Thoracic aorta (tissue), 2 donors: ENCODE results near the gene TLE3. TPM values are rescaled to one million over a fixed set of nuclear protein-coding genes. Genes with fewer than 3 reads are reported as not detected.

Source experiments
- ATAC-seq: fragments of 150-250 bp; one replicate; pipeline ENCODE4 v1.8.0; 2017; ENCODE audit warnings: low read depth; ENCODE audit not compliant: insufficient number of reproducible peaks, low FRiP score
- DNase-seq: peaks from one replicate; pipeline ENCODE4 v3.0.0-alpha.2; 2020; ENCODE audit warnings: low spot score
- H3K27ac ChIP-seq, 2 donors: fragments of 200-600 bp; sonication (generic); 1 replicate in 1 of 2; 2 replicates in 1 of 2; pipeline ENCODE4 v1.5.1; 2016; ENCODE audit warnings: mild to moderate bottlenecking in 2 of 2, moderate library complexity in 2 of 2
- H3K27me3 ChIP-seq: fragments of 200-600 bp; sonication (generic); replicated peaks from 2 replicates; pipeline ENCODE4 v1.6.0; 2016; ENCODE audit warnings: mild to moderate bottlenecking; ENCODE audit not compliant: insufficient read depth
- H3K36me3 ChIP-seq: fragments of 200-600 bp; sonication (generic); one replicate; pipeline ENCODE4 v1.5.1; 2016
- H3K4me1 ChIP-seq, 2 donors: fragments of 200-600 bp; sonication (generic); 1 replicate in 1 of 2; 2 replicates in 1 of 2; pipeline versions ENCODE4 v1.5.1 to v1.6.0; 2016; ENCODE audit warnings: low read depth in 2 of 2, mild to moderate bottlenecking in 1 of 2; ENCODE audit not compliant: control insufficient read depth in 1 of 2
- H3K4me3 ChIP-seq: fragments of 200-600 bp; sonication (generic); 2 replicates; pipeline ENCODE4 v1.5.1; 2016; ENCODE audit warnings: mild to moderate bottlenecking
- H3K9me3 ChIP-seq: fragments of 200-600 bp; sonication (generic); 2 replicates; pipeline ENCODE4 v1.5.1; 2016
- CTCF ChIP-seq: fragments of 200-600 bp; sonication (generic); IDR thresholded peaks from one replicate; pipeline ENCODE4 v1.5.1; 2019; ENCODE audit warnings: antibody characterized with exemption
- total RNA-seq, 2 donors: library from RNA; depleted of rRNA; stranded (reverse); fragments of >200 nt; gene quantifications; one replicate each; pipeline versions ENCODE4 v1.1.0 to v1.2.3, GENCODE V29; 2016

The TLE3 gene
- total RNA-seq, 2 donors from 2014 or later = 78.3 to 124 TPM

DNA sequence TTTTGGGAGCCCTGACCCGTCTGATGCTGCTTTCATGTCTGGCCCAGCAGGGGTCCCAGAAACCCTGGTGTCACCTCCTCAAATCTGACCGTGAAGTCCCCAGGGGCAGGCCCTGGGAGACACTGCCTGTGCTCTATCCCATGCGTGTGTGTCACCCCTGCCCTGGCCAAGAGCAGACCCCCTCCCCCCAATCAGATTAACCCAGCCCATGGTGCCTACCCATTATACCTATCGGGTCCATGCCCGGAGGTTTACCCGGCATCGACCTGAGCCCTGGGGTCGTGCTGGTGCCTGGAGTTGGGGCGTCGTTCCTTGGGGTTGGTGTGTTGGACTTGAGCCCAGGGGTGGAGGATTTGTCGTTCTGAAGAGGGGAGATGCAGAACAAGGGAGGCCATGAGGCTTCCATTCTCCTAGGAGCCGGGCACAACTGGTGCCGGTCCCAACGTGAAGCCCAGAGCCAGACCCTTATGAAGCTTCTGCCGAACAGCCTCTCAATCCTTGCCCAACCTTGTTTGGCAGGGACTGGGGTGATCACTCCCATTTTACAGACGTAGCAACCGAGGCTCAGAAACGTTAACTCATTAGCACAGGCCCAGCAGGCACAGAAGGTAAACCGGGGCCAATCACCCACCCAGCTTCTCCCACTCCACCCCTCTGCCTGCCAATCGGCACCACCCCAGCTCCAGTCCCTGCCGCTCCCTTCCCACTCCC lies 39.6 kb downstream of the TLE3 start:
- Histone ChIP-seq H3K4me3 (no peak overlapping the region), H3K9me3 (no peaks in the 10 kb centered on the region), H3K4me1 (peaks cover 0 to 15% of the 10 kb centered on the region in 2 donors), H3K27ac (no peak overlapping the region), H3K27me3 (no peaks in the 10 kb centered on the region), H3K36me3 (peaks cover 76% of the 10 kb centered on the region)
- no peak for TF ChIP-seq CTCF
- DNase-seq (no peak), ATAC-seq (no peak)

GRCh38 chr15:70056091-70056680 lies 41.5 kb downstream of the TLE3 start:
- Histone ChIP-seq H3K4me1 (no peaks in the 10 kb centered on the region), H3K27ac (no peak overlapping the region), H3K27me3 (no peaks in the 10 kb centered on the region), H3K9me3 (no peaks in the 10 kb centered on the region), H3K4me3 (no peak overlapping the region), H3K36me3 (peaks cover 91% of the 10 kb centered on the region)
- no peak for ATAC-seq
- TF ChIP-seq CTCF = no peak
- no peak for DNase-seq

GRCh38 chr15:70055601-70056051 lies 42.1 kb downstream of the TLE3 start:
- Histone ChIP-seq H3K27ac (no peak overlapping the region), H3K9me3 (no peaks in the 10 kb centered on the region), H3K27me3 (no peaks in the 10 kb centered on the region), H3K4me3 (no peak overlapping the region), H3K4me1 (no peaks in the 10 kb centered on the region), H3K36me3 (peaks cover 93% of the 10 kb centered on the region)
- DNase-seq (no peak), ATAC-seq (no peak)
- TF ChIP-seq CTCF = no peak

- DNase-seq (no peak), ATAC-seq (no peak)
- H3K27ac ChIP-seq = no peak overlapping the region
- no peak for TF ChIP-seq CTCF
- H3K9me3 ChIP-seq = no peaks in the 10 kb centered on the region
- H3K27me3 ChIP-seq = no peaks in the 10 kb centered on the region
- H3K4me1 ChIP-seq = no peaks in the 10 kb centered on the region
- H3K4me3 ChIP-seq = no peak overlapping the region
- peaks cover 93% of the 10 kb centered on the region for H3K36me3 ChIP-seq
Measured at GRCh38 chr15:70054884-70055387, 42.8 kb downstream of the TLE3 start.

GRCh38 chr15:70054366-70054765 lies 43.4 kb downstream of the TLE3 start:
- ATAC-seq (no peak), DNase-seq (no peak)
- Histone ChIP-seq H3K4me1 (no peaks in the 10 kb centered on the region), H3K27me3 (no peaks in the 10 kb centered on the region), H3K36me3 (peaks cover 93% of the 10 kb centered on the region), H3K27ac (no peak overlapping the region), H3K9me3 (no peaks in the 10 kb centered on the region), H3K4me3 (no peak overlapping the region)
- TF ChIP-seq CTCF = no peak
